GM13977 (cell line): ENCODE data around the gene DUT.

Experiments used
- DNase-seq: peaks from one replicate; pipeline ENCODE4 v3.0.0; 2012; ENCODE audit warnings: low spot score
- in situ Hi-C: fragments of 300-500 bp; cut with MboI; formaldehyde crosslinking; loops from one replicate; pipeline ENCODE4 v1.12.0; 2022; ENCODE audit warnings: low sequenced_read_pairs, low pct_unique_long_range_greater_than_20kb, mixed read lengths, inconsistent platforms; ENCODE audit not compliant: unreplicated experiment
- TF ChIP-seq, protein P1 (sequence below): IDR thresholded peaks from 2 replicates; pipeline ENCODE4 v1.5.1; 2012; ENCODE audit warnings: mild to moderate bottlenecking, control low read depth; ENCODE audit not compliant: insufficient read depth; ENCODE audit errors: extremely low read depth, missing control alignments

DUT gene

DNA sequence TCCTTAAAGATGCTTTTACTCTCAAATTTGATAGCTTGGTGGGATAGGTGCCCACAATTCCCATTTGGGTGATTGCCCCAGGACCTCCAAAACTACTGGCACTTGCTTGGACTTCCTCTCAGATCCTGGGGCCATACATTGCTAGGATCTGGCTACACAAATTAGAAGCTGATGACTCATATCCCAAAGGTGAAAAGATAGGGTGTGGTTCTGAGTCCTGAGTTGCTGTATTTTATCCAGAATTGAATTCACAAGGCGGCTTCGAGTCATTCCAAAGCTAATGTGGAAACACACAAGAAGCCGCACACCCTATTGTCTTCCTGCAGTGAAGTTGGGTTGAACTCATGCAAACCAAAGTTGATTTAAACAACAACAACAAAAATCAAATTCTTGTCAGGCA is 53.4 kb downstream of the DUT start:
- TF ChIP-seq, protein P1, sequence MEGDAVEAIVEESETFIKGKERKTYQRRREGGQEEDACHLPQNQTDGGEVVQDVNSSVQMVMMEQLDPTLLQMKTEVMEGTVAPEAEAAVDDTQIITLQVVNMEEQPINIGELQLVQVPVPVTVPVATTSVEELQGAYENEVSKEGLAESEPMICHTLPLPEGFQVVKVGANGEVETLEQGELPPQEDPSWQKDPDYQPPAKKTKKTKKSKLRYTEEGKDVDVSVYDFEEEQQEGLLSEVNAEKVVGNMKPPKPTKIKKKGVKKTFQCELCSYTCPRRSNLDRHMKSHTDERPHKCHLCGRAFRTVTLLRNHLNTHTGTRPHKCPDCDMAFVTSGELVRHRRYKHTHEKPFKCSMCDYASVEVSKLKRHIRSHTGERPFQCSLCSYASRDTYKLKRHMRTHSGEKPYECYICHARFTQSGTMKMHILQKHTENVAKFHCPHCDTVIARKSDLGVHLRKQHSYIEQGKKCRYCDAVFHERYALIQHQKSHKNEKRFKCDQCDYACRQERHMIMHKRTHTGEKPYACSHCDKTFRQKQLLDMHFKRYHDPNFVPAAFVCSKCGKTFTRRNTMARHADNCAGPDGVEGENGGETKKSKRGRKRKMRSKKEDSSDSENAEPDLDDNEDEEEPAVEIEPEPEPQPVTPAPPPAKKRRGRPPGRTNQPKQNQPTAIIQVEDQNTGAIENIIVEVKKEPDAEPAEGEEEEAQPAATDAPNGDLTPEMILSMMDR: no peak
- in situ Hi-C loops: no loop called here
- no peak for DNase-seq

DNA sequence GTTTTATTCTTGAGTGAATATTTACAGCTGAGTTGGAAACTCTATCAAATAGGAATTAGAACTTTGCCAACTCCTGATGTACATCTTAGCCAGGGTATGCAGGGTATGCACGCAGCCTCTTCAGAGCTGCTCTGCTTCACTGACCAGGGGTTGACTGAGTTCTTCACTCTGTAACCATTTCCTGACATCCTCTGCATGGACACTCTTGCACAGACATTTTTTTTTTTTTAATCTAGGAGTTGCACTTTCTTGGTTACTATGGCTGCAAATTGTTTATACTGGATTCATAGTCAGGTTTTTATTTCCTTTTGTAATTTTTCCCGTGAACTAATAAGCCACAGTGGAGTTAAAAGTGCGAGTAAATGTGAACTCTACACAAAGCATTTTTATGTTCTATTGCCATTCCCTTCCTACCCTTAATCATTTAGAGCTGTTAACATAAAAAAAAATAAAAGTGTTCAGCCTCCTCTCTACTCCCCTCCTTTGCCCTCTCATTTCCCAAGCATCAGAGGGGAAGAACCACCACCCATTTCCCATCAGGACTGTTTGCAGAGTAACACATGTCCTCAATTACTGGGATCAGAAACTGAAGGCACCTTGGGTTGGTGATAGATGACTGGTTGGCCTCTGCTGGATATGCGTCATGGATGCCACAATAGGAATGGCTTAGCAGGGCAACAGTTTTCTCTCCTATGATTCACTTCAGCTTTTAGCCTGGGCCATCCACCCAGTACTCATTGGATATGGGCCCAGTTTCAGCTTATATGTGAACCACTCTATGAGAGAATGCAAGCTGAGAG is 54.0 kb downstream of the DUT start:
- TF ChIP-seq, protein P1: no peak
- no peak for DNase-seq
- in situ Hi-C loops: no loop called here

DNA sequence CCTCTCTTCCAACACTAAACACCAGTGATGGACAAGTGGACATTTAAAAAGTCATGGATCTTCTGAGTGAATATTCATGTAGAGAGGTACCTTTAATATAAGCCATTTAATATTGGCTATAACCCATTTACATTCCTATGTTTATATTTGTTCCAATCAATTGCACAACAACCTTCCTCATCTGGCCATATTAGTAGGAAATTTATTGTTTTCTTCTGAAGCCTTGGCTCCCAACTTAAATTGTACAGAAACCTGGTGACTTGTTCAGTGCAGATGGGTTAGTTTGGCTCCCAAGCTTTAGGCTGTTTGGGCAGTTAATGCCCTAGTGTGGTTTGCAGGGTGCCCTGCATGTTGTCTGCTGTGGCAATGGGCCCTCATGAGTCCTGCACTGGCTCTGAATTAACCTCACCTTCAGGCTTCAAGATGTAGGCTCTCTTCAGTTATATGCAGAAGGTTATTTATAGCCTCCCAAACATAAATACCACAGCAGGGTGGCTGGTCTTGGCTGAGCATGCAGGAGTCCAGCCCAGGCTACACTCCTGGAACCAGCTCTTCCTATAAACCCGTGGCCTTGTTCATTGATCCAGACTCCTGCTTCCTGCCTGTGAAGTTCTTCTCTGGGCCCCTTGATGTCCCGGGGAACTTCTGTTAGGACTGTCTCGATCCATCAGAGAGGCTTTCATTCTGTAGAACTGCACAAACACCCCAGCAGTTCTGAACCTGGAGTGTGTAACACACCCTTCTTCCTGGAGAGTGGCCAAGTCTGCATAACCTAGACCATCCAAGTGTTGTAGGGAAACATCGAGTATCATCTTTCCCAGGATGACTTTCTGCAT is 57.0 kb downstream of the DUT start:
- TF ChIP-seq, protein P1: no peak
- in situ Hi-C loops: no loop called here
- DNase-seq: no peak

DNA sequence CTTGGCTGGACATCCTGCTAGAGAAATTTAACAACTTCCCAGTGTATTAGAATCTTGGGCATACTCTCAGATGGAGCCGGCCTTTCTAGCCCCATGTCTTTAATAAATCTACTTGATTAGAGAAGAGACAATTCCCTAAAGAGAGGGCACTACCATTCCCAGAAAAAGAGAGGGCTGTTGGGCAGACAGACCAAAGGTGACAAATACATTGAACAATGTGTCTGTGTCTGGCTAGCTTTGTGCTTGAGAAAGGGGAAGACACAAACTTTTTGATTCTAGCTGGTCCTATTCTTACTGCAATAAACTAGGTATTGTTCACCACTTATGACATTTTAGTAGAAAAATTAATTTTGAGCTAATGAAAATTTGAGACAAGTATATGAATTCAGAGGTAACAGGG is 57.7 kb downstream of the DUT start:
- DNase-seq: no peak
- in situ Hi-C loops: no loop called here
- TF ChIP-seq, protein P1: no peak

DNA sequence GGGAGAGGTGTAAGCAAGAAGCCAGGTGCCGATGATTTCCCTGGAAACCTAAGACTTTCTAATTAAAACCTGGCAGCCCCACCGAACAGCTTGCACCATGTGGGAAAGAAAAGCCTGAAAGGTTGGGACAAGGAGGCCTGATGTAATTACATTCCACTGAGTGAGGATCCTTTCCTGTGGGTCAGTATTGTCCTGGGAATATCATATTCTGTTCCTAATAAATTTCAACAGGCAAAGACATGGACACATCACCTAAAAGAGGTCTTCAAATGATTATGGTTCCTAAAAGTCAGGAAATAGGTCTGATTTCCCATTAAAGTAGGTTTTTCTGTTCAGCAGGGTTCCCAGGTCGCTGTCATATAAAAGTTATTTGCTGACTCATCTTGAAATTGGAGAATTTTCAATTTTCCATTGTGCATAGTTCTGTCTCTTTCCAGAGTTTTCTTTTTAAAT is 58.5 kb downstream of the DUT start:
- in situ Hi-C loops: no loop called here
- TF ChIP-seq, protein P1: no peak
- DNase-seq: no peak

DNA sequence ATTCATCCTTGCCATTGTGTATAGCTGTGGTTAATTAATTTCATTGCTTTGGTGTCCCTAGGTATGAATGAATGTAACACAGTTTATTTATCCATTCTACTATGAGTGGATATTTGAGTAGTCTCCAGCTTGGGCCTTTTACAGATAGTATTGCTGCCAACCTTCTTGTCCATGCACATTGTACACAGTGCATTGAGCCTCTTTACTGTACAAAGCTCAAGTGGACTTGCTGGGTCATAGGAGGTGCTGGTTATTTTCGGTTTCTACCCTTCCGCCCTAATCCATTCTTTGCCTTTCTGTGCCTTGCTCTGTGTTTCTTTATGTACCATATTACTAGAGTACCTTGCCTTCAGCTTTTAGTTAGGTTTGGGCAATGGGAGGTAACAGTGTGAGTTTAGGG is 60.7 kb downstream of the DUT start:
- TF ChIP-seq, protein P1: no peak
- no peak for DNase-seq
- in situ Hi-C loops: no loop called here
